Activated T-cell treated with anti-CD3 and anti-CD28 coated beads, Interleukin-2, amount 50 U/mL, for 4 hours (primary cell): ENCODE data around the gene ADCK2. TPM values are rescaled to one million over a fixed set of nuclear protein-coding genes. Genes with fewer than 3 reads are reported as not detected.
A peak's percentile ranks its signal among the peaks of the same experiment; 100 is the strongest.
"Not testable (repeated sequence)": the region's sequence is repeated elsewhere in the genome, so short reads cannot be mapped to it uniquely, and the experiment has no call there.

ENCODE experiments used
- ATAC-seq, 2 donors: fragments of 200-7000 bp; cut with Tn5 transposase; one replicate each; pipeline ENCODE4 v1.10.0; 2021
- DNase-seq: peaks from one replicate; pipeline ENCODE4 v3.0.0-alpha.2; 2020
- H3K27me3 Mint-ChIP-seq: one replicate; pipeline ENCODE4 v1.8.0; 2021; ENCODE audit warnings: low read depth, mixed read lengths
- H3K36me3 Mint-ChIP-seq: one replicate; pipeline ENCODE4 v1.8.0; 2022; ENCODE audit warnings: mixed read lengths; ENCODE audit not compliant: insufficient read depth
- H3K4me1 Mint-ChIP-seq: one replicate; pipeline ENCODE4 v1.8.0; 2021; ENCODE audit warnings: low read depth, mixed read lengths
- H3K4me3 Mint-ChIP-seq: one replicate; pipeline ENCODE4 v1.8.0; 2021; ENCODE audit warnings: mild to moderate bottlenecking, moderate library complexity, mixed read lengths
- H3K9me3 Mint-ChIP-seq: one replicate; pipeline ENCODE4 v1.8.0; 2021; ENCODE audit warnings: mixed read lengths
- total RNA-seq, 3 donors: library from RNA; stranded (reverse); gene quantifications; one replicate each; pipeline ENCODE4 v1.2.1, GENCODE V29; 2021

Gene ADCK2
- total RNA-seq, 3 donors from 2014 or later, result 22.2 to 23.7 (median 22.4) TPM

DNA sequence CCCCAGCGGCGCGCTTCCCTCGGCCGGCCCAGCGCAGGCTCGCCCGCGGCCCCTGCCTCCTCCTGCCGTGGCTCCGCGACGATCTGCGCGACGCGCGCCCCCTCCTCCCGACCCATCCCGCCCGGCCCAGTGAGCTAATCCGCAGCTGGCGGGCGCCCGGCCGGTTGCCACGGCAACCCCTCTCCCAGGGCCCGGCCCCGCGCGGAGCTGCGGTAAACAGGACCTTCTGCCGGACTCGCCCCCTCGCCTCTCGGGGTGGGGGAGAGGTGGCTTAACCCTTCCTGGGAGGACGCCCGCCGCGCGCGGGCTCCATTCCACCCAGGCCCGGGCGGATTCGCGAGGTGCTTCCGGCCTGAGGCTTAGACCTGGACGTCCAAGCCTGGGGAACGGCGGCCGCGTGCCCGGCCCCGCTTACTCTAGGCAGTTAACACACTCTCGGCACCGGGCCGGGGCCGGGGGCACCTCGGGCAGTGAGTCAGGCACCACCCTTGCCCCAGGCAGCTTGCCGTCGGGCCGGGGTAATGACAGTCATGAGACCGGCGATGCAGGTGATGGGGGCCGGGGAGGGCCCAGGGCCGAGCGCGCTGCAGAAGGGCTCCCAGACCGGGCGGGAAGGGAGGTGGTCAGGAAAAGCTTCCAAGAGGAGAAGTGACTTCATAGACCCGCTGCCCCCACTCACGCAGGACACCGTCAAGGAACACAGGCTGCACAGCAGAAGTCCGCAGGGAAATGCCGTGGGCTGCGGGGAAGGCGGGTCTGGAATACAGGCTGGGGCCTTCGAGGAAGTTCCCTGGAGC is 31.8 kb upstream of the ADCK2 start, which contains the start of gene DENND2A:
Gene DENND2A, minus strand, starts transcription at position 87 of the 797 bp plus-strand sequence. CDS start 38,416 bp downstream, outside the sequence.
- ATAC-seq (peak; percentile 27 to 36), DNase-seq (no peak)
- Mint-ChIP-seq H3K36me3 (no peaks in the 10 kb centered on the region), H3K4me1 (peaks cover 17% of the 10 kb centered on the region), H3K27me3 (peaks cover 66% of the 10 kb centered on the region), H3K9me3 (no peaks in the 10 kb centered on the region), H3K4me3 (peak within 1 kb of the TSS; percentile 85)

DNA sequence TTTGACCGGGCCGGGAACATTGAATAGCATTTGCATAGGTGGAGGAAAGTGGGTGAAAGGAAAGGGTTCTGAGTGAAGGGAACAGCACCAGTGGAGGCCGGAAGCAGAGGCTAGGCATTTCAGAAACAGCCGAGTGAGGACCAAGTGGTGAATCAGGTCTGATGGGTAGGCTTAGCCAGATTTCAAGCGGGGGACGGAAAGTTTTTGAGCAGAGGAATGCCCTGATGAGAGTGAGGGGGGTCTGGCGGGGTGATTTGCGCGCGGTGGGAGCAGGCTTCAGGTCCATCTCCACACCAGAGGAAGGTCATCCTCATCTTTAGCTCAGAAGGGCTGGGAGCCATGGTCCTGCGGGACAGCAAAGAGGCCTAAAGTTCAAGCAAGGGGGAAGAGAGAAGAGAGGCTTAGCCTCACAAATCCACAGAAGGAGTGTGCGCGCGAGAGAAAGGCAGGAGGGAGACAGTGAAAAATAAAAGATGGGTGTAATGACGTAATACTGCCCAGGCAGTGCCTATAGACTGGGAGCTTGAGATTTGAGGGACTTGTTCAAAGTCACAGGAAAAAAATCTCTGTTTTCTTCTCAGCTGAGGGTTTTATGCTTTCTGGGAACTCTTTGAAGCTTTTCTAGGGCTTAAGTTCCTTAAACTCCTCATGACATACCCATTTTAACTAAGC is 31.1 kb upstream of the ADCK2 start:
- H3K9me3 Mint-ChIP-seq, result no peaks in the 10 kb centered on the region
- no peak for DNase-seq
- peaks cover 17% of the 10 kb centered on the region for H3K4me1 Mint-ChIP-seq
- ATAC-seq, result no peak
- H3K27me3 Mint-ChIP-seq, result peaks cover 62% of the 10 kb centered on the region
- H3K36me3 Mint-ChIP-seq, result no peaks in the 10 kb centered on the region
- peak overlapping the region; percentile 41 for H3K4me3 Mint-ChIP-seq

DNA sequence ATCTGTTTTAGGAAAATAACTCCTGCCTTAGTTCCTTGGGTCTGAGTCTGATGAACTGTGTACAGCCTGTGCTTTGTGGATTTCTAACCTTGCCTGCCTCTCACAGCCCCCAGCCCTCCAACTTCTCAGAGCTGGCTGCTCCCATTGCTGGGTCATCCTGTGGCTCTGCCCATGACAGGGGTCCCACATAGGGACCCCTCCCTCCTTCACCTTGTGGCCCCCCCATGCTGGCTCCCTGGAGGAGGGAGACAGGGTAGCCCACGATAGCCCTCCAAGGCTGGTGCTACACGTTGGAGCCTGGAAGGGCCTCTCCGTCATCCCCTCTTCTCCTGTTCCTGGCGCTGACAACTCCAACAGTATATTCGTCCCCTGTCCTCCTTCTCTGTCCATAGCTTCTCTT is 29.3 kb upstream of the ADCK2 start:
- H3K4me3 Mint-ChIP-seq, result no peak overlapping the region
- H3K36me3 Mint-ChIP-seq, result no peaks in the 10 kb centered on the region
- no peaks in the 10 kb centered on the region for H3K9me3 Mint-ChIP-seq
- peaks cover 45% of the 10 kb centered on the region for H3K27me3 Mint-ChIP-seq
- DNase-seq (no peak), ATAC-seq (no peak)
- H3K4me1 Mint-ChIP-seq, result peaks cover 21% of the 10 kb centered on the region

DNA sequence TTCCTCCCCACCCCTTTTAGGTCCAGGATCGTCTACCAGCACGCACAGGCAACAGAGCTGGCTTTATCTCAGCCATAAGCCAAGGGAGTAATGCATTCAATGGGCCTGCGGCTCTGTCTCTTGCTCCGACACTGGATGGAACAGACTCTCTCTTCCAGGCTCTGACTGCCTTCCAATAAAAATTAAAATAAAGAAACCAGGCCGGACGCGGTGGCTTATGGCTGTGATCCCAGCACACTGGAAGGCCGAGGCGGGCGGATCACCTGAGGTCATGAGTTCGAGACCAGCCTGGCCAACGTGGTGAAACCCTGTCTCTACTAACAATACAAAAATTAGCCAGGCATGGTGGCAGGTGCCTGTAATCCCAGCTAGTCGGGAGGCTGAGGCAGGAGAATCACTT is 28.0 kb upstream of the ADCK2 start:
- not testable (repeated sequence) for ATAC-seq

DNA sequence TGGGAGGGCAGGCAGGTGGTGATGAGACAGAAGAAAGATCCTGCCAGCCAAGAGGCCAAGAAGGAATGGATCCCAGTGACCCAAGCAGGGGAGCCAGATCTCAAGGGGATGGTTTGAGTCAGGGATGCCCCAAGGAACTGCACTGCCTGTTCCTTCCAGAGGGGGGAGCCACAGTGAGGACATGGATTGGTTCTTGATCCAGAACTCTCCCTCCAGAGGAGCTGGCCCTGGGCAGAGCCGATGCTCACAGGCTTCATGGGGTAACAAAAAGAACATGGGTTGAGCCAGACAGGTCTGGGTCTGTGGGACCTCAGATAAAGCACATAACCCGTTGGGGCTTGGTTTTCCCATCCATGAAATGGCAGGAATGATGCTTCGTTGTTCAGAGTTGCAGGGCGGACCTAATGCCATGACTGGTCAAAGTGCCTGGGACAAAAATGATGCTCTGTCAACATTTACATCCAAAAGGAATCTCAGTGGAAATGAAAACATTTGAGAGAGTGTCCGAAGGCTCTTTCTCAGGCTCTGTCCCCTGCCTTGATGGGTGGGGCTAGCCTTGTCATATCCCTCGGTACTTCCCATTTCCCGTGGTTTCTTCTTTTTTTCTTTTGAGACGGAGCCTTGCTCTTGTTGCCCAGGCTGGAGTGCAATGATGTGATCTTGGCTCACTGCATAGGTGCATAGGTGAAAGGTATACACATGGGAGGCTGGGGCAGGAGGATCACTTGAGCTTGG is 27.4 kb upstream of the ADCK2 start:
- Mint-ChIP-seq H3K36me3 (no peaks in the 10 kb centered on the region), H3K27me3 (peaks cover 30% of the 10 kb centered on the region), H3K4me1 (peaks cover 12% of the 10 kb centered on the region), H3K4me3 (no peak overlapping the region), H3K9me3 (no peaks in the 10 kb centered on the region)
- ATAC-seq (no peak), DNase-seq (no peak)

More for the DNA sequence above, 28.0 kb upstream of the ADCK2 start:
- not testable (repeated sequence) for H3K4me3 Mint-ChIP-seq, H3K36me3 Mint-ChIP-seq, H3K9me3 Mint-ChIP-seq, DNase-seq
- Mint-ChIP-seq H3K27me3 (peaks cover 36% of the 10 kb centered on the region), H3K4me1 (peaks cover 15% of the 10 kb centered on the region)

DNA sequence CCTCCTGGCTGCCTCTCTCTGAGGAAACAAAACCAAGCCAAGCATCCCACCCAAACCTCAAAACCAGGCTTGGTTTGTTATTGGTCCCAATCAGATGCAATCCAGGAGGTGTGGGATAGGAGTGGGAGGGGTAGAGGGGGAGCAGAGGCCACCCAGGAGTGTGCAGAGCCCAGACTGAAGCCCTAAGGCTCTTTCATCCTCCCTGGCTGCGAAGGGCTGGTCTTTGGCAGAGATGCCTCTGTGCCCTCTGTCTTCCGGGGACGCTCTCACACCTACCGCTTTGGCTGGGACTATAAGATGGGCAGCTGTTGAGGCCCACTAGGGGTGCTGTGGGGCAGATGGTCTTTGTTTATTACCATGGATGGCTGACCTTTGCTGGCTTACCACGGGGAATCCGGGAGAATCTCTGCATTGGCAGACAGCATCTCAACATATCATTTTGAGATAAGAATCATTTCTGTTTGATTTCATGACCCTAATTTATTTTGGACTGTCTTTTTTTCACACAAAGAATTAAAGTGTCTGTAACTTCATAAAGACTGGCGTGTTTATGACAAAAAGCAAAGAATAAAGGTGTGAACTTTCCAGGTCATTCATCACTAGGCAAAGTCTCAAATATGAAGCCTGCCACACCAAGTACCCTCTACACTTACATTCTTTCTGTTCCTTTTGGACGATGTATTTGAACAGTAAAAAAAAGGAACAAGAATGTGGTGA is 25.7 kb upstream of the ADCK2 start:
- H3K9me3 Mint-ChIP-seq, result no peaks in the 10 kb centered on the region
- peaks cover 5% of the 10 kb centered on the region for H3K4me1 Mint-ChIP-seq
- ATAC-seq, result peak; percentile 71 to 80
- peak; percentile 22 for DNase-seq
- H3K36me3 Mint-ChIP-seq, result no peaks in the 10 kb centered on the region
- H3K4me3 Mint-ChIP-seq, result no peak overlapping the region
- peaks cover 20% of the 10 kb centered on the region for H3K27me3 Mint-ChIP-seq

DNA sequence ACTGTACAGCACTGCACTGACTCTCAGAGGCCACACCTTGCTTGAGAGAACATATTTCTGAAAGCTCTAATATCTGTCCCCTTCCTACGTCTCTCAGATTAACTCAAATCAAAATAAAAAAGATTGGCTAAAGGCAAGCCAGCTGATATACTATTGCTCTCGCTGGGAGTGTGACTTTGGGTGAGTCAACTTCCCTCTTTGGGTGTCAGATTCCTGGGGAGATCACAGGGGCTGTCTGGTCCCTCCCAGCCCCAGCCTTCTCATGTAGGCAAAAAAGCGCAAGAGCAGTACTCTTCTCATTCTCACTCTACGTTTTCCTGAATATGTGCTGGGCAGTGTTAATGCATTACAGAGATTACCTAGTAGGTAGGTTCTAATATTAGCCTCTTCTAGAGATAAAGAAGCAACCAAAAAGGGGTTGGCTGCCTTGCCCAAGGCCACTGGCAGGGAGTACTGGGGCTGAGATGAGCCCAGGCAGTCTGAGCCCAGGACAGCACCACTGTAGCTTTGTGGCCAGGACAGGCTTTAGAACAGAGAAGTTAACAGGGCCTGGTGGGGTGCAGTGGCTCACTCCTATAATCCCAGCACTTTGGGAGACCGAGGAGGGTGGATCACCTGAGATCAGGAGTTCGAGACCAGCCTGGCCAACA is 23.1 kb upstream of the ADCK2 start:
- DNase-seq, result no peak

DNA sequence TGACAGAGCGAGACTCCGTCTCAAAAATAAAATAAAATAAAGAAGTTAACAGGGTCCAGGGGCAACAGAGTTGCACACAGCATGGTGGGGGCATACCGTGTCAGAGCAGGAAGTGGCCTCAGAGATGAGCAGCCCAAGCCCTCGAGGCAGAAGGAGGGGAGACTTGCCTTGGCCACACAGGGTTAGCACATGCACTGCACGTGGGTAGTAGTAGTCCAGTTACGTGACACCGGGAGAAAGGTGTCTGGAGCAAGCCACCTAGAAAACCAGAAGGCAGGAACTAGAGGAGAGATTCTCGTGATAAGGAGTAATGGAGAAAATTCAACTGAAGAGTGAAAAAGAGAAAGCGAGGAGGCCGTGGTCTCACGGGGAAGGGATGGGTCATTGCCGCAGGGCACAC is 22.4 kb upstream of the ADCK2 start:
- no peak for ATAC-seq
- Mint-ChIP-seq H3K4me3 (no peak overlapping the region), H3K9me3 (no peaks in the 10 kb centered on the region), H3K4me1 (peaks cover 12% of the 10 kb centered on the region), H3K27me3 (peaks cover 5% of the 10 kb centered on the region), H3K36me3 (no peaks in the 10 kb centered on the region)
- no peak for DNase-seq

More for the DNA sequence above, 23.1 kb upstream of the ADCK2 start:
- no peaks in the 10 kb centered on the region for H3K9me3 Mint-ChIP-seq
- no peak for ATAC-seq
- no peaks in the 10 kb centered on the region for H3K36me3 Mint-ChIP-seq
- H3K4me3 Mint-ChIP-seq, result no peak overlapping the region
- peaks cover 6% of the 10 kb centered on the region for H3K27me3 Mint-ChIP-seq
- peaks cover 12% of the 10 kb centered on the region for H3K4me1 Mint-ChIP-seq

DNA sequence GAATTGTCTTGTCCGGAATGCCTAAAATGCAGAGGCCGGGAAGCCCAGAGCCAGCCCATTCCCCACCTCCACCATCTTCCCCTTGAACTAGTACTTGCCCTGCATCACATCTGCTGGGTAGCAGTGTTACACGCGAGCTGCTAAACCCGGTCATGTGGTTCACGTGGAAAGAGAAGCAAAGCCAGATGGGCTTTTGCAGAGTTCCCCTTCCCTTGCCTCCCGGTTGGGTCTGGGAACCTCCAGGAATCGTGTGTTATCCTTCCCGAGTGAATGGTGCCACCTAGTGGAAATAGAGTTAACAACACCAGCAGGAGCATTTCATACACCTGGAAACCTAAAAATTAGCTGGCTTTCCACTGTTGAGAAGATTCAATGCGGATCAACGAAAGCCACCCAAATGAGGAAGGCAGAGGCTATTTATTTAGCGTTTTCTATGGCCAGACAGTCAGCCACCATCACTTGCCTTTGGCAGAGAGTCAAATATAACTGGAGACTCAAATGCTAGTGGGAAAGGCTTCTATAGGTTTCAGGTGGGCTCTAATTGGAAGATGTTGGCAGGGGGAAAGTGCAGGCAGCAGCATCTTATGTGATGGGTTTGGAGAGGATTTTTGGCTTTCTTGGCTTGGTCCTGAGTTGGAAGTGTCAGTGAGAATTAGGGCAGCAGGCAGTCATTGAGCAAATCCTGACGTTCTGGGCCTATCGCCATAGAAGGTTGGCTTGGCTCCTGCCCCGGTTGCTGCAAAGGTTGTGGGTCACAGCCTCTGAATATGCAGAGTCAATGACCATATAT is 19.2 kb upstream of the ADCK2 start:
- Mint-ChIP-seq H3K9me3 (no peaks in the 10 kb centered on the region), H3K4me1 (peaks cover 24% of the 10 kb centered on the region), H3K4me3 (no peak overlapping the region), H3K36me3 (no peaks in the 10 kb centered on the region), H3K27me3 (peaks cover 5% of the 10 kb centered on the region)
- no peak for DNase-seq
- peak; percentile 44 to 53 for ATAC-seq

DNA sequence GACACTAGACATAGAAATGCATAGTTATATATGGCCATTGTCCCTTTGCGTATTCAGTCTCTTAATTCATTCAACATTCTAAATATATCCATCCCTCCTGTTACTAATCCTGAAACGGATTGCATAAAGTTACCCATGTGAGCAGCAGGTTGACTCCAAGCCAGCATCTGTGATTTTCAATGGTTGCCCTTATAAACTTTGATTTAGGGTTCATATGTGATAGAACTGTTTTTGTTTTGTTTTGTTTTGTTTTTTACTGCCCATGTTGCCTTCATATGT is 18.7 kb upstream of the ADCK2 start:
- Mint-ChIP-seq H3K27me3 (peaks cover 5% of the 10 kb centered on the region), H3K4me3 (no peak overlapping the region), H3K36me3 (no peaks in the 10 kb centered on the region), H3K9me3 (no peaks in the 10 kb centered on the region), H3K4me1 (peaks cover 24% of the 10 kb centered on the region)
- ATAC-seq (no peak), DNase-seq (no peak)

DNA sequence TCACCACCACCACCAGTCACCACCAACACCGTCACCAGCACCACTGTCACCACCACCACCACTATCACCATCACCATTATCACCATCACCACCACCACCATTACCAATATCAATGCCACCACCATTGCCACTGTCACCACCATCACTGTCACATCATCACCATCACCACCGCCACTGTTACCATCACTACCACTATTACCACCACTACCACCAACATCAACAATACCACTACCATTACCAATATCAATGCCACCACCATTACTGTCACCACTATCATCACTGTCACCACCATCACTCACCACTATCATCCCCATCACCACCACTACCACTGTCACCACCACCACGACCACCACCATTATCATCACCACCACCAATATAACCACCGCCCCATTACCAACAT is 18.1 kb upstream of the ADCK2 start:
- no peaks in the 10 kb centered on the region for H3K9me3 Mint-ChIP-seq
- H3K36me3 Mint-ChIP-seq, result no peaks in the 10 kb centered on the region
- ATAC-seq (no peak), DNase-seq (no peak)
- peaks cover 24% of the 10 kb centered on the region for H3K4me1 Mint-ChIP-seq
- H3K4me3 Mint-ChIP-seq, result no peak overlapping the region
- peaks cover 4% of the 10 kb centered on the region for H3K27me3 Mint-ChIP-seq

DNA sequence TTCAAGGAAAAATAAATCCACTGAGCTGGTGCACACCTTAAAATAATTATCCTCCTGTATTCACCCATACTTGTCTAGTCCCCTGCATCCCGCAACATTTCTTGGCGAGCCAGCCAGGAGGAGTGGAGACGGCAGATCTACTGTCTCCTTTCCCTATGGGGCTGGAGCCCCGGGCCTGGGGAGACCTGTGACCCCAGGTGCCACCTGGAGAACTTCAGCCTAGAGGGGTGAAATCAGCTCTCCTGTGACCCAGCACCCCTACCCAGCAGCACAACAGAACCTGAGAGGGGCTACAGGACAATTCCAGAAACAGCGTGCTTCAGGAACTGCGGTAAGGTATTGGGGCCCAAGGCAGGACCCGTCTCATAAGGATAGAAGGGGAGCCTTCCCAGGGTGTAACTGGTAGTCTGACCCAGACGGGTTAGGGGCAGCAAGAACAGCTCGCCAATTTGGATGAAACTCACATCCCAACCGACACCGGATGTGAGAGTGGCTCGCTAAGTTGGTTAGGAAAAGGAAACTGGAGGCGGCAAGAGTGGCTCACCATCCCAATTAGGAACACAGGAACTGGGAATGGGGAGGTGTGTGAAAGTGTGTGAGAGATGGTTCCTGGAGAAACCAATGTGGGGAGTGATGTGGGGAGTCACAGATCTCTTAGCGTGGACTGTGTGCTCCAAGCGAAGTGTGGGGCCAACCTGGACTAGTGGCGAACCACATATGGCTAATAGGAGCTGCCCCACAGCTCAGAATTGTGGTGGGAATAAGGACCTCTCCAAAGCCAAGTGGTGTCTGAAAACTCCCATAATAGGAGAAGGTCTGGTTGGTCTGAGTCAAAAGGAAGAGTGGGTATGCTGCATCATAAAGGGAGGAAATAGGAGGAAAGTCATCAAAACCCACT is 17.0 kb upstream of the ADCK2 start:
- ATAC-seq, result no peak
- Mint-ChIP-seq H3K9me3 (no peaks in the 10 kb centered on the region), H3K4me1 (peaks cover 24% of the 10 kb centered on the region), H3K27me3 (peaks cover 6% of the 10 kb centered on the region), H3K4me3 (peak overlapping the region; percentile 76), H3K36me3 (no peaks in the 10 kb centered on the region)
- DNase-seq, result no peak
